ENCODE measurements around the gene CNOT10. TPM values are rescaled to one million over a fixed set of nuclear protein-coding genes. Genes with fewer than 3 reads are reported as not detected.

The CNOT10 gene
- polyA plus RNA-seq, 1 donor (not counting 4 experiments of a cell fraction or from before 2014, with no cell fraction given): 24.2 TPM

DNA sequence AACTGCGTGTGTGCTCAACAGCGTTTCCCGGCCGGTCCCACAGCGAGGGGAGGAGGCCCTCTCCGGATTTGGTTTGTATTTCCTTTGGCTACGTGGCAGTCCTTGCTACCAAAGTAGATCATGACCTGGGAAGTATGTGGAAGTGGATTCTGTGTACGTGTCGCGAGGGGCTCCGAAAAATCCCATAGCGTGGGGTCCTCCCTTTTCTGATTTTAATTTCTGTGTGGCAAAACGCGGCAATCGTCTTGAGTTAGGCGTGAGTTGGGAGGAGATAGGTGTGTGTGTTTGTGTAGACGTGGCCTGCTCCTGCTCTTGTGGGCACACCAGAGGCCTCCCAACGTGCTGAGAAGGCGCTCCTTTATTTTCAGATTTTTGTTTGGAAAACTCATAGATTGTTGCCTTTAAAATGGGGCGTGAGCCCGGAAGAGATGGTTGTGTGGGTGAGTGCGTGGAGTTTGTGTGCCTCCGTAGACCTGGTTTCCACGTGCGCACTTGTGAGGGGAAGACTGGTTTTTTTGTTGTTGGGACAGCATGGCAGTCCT is 134.1 kb downstream of the CNOT10 start:
- no peaks in the 10 kb centered on the region for H4K20me1 ChIP-seq (ENCODE audit: control insufficient read depth, extremely low read depth, insufficient read depth, low read length)
- no peaks in the 10 kb centered on the region for H3K79me2 ChIP-seq (ENCODE audit: control insufficient read depth, insufficient read depth, low read length)
- no peak overlapping the region for H3K27ac ChIP-seq (ENCODE audit: control insufficient read depth, insufficient read depth, low read length)
- no peaks in the 10 kb centered on the region for H3K9me1 ChIP-seq (ENCODE audit: control insufficient read depth, extremely low read depth, insufficient read depth, low read length)
- H3K4me1 ChIP-seq (ENCODE audit: control insufficient read depth, extremely low read depth, insufficient read depth, low read length): peaks cover 2% of the 10 kb centered on the region
- dilution Hi-C loops (cut with MboI; ENCODE audit: extremely low pct_ligation_motif_present, low sequenced_read_pairs): no loop called here
- H2AFZ ChIP-seq (ENCODE audit: control insufficient read depth, low read length): no peak overlapping the region
- peak; percentile 72 for TF ChIP-seq EZH2 (IDR thresholded peaks at IDR 0.05; ENCODE audit: low read length)
- no peak for TF ChIP-seq CTCF (optimal IDR thresholded peaks at IDR 0.05 in 1 of 3, IDR thresholded peaks at IDR 0.05 in 1 of 3, conservative IDR thresholded peaks at IDR 0.05 in 1 of 3; ENCODE audit: extremely low read depth in 1 of 3, insufficient read depth in 2 of 3, low read length in 3 of 3)
- H3K4me3 ChIP-seq (ENCODE audit: control insufficient read depth in 2 of 3, extremely low read depth in 1 of 3, insufficient read depth in 2 of 3, low read depth in 1 of 3, low read length in 3 of 3): no peak overlapping the region
- no peaks in the 10 kb centered on the region for H3K36me3 ChIP-seq (ENCODE audit: control insufficient read depth in 2 of 2, extremely low read depth in 1 of 2, insufficient read depth in 2 of 2, low read length in 2 of 2)
- FAIRE-seq (no peak), DNase-seq (ENCODE audit: low read depth, low spot score) (no peak)
- no peak overlapping the region for H3K9ac ChIP-seq (ENCODE audit: control insufficient read depth, extremely low read depth, insufficient read depth, low read length)
- peaks cover 5% of the 10 kb centered on the region for H3K9me3 ChIP-seq (ENCODE audit: control insufficient read depth, low read depth, low read length)
- H3K27me3 ChIP-seq (ENCODE audit: control insufficient read depth, extremely low read depth, insufficient read depth, low read length): peaks cover 77% of the 10 kb centered on the region
- no peak overlapping the region for H3K4me2 ChIP-seq (ENCODE audit: control insufficient read depth, extremely low read depth, insufficient read depth, low read depth, low read length)

- H3K36me3 ChIP-seq (ENCODE audit: control insufficient read depth in 2 of 2, extremely low read depth in 1 of 2, insufficient read depth in 2 of 2, low read length in 2 of 2): no peaks in the 10 kb centered on the region
- no peak overlapping the region for H3K27ac ChIP-seq (ENCODE audit: control insufficient read depth, insufficient read depth, low read length)
- dilution Hi-C loops (cut with MboI; ENCODE audit: extremely low pct_ligation_motif_present, low sequenced_read_pairs): no loop called here
- no peak overlapping the region for H2AFZ ChIP-seq (ENCODE audit: control insufficient read depth, low read length)
- H3K9me1 ChIP-seq (ENCODE audit: control insufficient read depth, extremely low read depth, insufficient read depth, low read length): no peaks in the 10 kb centered on the region
- no peaks in the 10 kb centered on the region for H4K20me1 ChIP-seq (ENCODE audit: control insufficient read depth, extremely low read depth, insufficient read depth, low read length)
- peaks cover 77% of the 10 kb centered on the region for H3K27me3 ChIP-seq (ENCODE audit: control insufficient read depth, extremely low read depth, insufficient read depth, low read length)
- no peaks in the 10 kb centered on the region for H3K79me2 ChIP-seq (ENCODE audit: control insufficient read depth, insufficient read depth, low read length)
- TF ChIP-seq CTCF (optimal IDR thresholded peaks at IDR 0.05 in 1 of 3, IDR thresholded peaks at IDR 0.05 in 1 of 3, conservative IDR thresholded peaks at IDR 0.05 in 1 of 3; ENCODE audit: extremely low read depth in 1 of 3, insufficient read depth in 2 of 3, low read length in 3 of 3) (no peak), EZH2 (IDR thresholded peaks at IDR 0.05; ENCODE audit: low read length) (no peak)
- H3K9me3 ChIP-seq (ENCODE audit: control insufficient read depth, low read depth, low read length): peaks cover 5% of the 10 kb centered on the region
- no peak overlapping the region for H3K4me3 ChIP-seq (ENCODE audit: control insufficient read depth in 2 of 3, extremely low read depth in 1 of 3, insufficient read depth in 2 of 3, low read depth in 1 of 3, low read length in 3 of 3)
- FAIRE-seq: no peak
- peaks cover 2% of the 10 kb centered on the region for H3K4me1 ChIP-seq (ENCODE audit: control insufficient read depth, extremely low read depth, insufficient read depth, low read length)
- DNase-seq (ENCODE audit: low read depth, low spot score): no peak
- no peak overlapping the region for H3K9ac ChIP-seq (ENCODE audit: control insufficient read depth, extremely low read depth, insufficient read depth, low read length)
- H3K4me2 ChIP-seq (ENCODE audit: control insufficient read depth, extremely low read depth, insufficient read depth, low read depth, low read length): no peak overlapping the region
Measured at GRCh38 chr3:32819551-32820348, 134.8 kb downstream of the CNOT10 start.

All from keratinocyte (primary cell).